OCI-LY7 (cell line): ENCODE measurements around the gene OXSM.

Experiments
- EZH2phosphoT487 ChIP-seq: fragments of 200-600 bp; sonication (generic); IDR thresholded peaks from 2 replicates; pipeline ENCODE4 v1.6.1; 2018; ENCODE audit warnings: low read depth, borderline replicate concordance, mild to moderate bottlenecking, mixed run types, antibody characterized with exemption, low read length, moderate library complexity, mixed read lengths
- TF ChIP-seq, protein P1 (sequence below): fragments of 200-600 bp; sonication (generic); conservative IDR thresholded peaks from 2 replicates; pipeline ENCODE4 v1.5.1; 2014; ENCODE audit warnings: mild to moderate bottlenecking, antibody characterized with exemption, low read length, moderate library complexity, mixed read lengths

- TF ChIP-seq, protein P1, sequence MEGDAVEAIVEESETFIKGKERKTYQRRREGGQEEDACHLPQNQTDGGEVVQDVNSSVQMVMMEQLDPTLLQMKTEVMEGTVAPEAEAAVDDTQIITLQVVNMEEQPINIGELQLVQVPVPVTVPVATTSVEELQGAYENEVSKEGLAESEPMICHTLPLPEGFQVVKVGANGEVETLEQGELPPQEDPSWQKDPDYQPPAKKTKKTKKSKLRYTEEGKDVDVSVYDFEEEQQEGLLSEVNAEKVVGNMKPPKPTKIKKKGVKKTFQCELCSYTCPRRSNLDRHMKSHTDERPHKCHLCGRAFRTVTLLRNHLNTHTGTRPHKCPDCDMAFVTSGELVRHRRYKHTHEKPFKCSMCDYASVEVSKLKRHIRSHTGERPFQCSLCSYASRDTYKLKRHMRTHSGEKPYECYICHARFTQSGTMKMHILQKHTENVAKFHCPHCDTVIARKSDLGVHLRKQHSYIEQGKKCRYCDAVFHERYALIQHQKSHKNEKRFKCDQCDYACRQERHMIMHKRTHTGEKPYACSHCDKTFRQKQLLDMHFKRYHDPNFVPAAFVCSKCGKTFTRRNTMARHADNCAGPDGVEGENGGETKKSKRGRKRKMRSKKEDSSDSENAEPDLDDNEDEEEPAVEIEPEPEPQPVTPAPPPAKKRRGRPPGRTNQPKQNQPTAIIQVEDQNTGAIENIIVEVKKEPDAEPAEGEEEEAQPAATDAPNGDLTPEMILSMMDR = no peak
- TF ChIP-seq EZH2phosphoT487 = no peak
Observed at GRCh38 chr3:25789209-25789595, 688 bp upstream of the OXSM start.
